ENCODE results near the gene LAMTOR4. TPM values are rescaled to one million over a fixed set of nuclear protein-coding genes. Genes with fewer than 3 reads are reported as not detected.
"Not testable (repeated sequence)": the region's sequence is repeated elsewhere in the genome, so short reads cannot be mapped to it uniquely, and the experiment has no call there.

The LAMTOR4 gene
- total RNA-seq, 2 donors from 2014 or later = 147 to 153 TPM

DNA sequence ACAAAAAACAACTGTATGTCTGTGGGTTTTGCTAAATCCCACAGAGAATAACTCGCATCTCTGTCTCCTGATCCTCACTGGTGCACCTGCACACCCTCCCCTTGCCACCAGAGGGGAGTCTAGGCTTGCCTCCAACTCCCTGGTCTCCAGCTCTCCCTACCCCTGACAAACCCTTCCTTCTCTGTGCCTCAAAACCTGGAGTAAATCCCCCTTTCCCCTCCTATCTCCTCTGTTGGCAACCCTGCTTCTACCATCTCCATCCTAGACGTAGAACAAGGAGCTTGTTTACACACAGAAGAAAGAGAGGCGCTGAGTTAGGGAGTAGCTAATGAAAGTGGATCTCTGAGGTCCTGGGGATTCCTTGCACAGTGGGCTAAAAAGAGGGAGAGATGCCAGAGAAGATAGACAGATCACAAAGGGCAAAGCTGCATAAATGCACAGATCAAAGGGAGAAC lies 16.0 kb upstream of the LAMTOR4 start:
- H3K27ac Mint-ChIP-seq = peak overlapping the region in 1 of 2 donors; percentile 11
- H3K36me3 Mint-ChIP-seq = no peaks in the 10 kb centered on the region

GRCh38 chr7:100137851-100138760 lies 10.6 kb upstream of the LAMTOR4 start:
- ATAC-seq (peak; percentile 34 to 45), DNase-seq (ENCODE audit: low spot score in 2 of 2) (no peak)
- Mint-ChIP-seq H3K36me3 (peaks cover 0 to 4% of the 10 kb centered on the region in 2 donors), H3K27ac (no peak overlapping the region), H3K9me3 (no peaks in the 10 kb centered on the region)

More for the DNA sequence above, 16.0 kb upstream of the LAMTOR4 start:
- ATAC-seq = peak; percentile 79 to 83
- H3K9me3 Mint-ChIP-seq = no peaks in the 10 kb centered on the region
- peak in 1 of 2 donors; percentile 61 for DNase-seq (ENCODE audit: low spot score in 2 of 2)

DNA sequence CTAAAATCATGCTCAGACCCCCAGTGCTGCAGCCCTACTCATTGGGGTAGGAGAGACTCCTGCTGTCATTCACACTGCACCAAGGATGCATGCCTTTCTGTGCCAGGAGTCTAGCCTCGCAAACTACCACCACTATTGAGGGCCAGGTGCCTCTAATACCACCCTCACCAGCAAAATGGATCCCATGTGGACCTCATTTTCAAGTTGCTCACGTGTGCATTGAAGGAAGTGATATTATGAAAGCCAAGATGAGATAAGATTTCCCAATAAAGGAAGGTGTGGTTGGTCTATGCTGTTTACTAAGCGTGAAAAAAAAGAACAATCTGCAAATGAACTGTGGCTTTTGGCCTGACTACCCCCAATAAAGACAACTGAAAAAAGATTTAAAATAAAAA lies 7.2 kb upstream of the LAMTOR4 start:
- Mint-ChIP-seq H3K9me3 (no peaks in the 10 kb centered on the region), H3K36me3 (peaks cover 0 to 4% of the 10 kb centered on the region in 2 donors), H3K27ac (no peak overlapping the region)
- DNase-seq (ENCODE audit: low spot score in 2 of 2) (no peak), ATAC-seq (peak; percentile 13 to 18)

DNA sequence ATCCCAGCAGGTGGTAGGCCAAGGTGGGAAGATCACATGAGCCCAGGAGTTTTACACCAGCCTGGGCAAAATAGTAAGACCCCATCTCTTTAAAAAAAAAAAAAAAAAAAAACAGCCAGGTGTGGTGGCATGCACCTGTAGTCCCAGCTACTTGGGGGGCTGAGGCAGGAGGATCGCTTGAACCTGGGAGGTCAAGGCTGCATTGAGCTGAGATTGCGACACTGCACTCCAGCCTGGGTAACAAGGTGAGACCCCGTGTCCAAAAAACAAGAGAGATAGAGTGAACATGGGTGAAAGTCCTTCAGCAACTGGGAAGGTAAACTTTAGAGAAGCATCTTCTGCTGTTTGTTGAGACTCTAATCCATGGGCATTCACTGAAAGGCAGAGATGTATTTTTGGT lies 6.3 kb upstream of the LAMTOR4 start:
- no peaks in the 10 kb centered on the region for H3K9me3 Mint-ChIP-seq
- H3K36me3 Mint-ChIP-seq = peaks cover 0 to 4% of the 10 kb centered on the region in 2 donors
- no peak overlapping the region for H3K27ac Mint-ChIP-seq
- DNase-seq (ENCODE audit: low spot score in 2 of 2) (no peak), ATAC-seq (no peak)

DNA sequence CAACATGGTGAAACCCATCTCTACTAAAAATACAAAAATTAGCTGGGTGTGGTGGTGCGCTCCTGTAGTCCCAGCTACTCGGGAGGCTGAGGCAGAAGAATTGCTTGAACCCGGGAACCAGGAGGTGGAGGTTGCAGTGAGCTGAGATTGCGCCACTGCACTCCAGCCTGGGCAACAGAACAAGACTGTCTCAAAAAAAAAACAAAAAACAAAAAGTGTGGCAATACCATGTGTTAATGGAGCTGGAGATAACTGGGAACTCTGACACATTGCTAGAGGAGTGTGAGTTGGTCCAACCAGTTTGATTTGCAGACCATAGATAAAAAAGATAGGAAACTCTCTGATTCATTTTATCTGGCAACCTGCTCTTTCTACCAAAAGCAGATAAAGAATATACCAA lies 2.4 kb upstream of the LAMTOR4 start:
- H3K27ac Mint-ChIP-seq; DNase-seq (ENCODE audit: low spot score in 2 of 2); H3K9me3 Mint-ChIP-seq; ATAC-seq: not testable (repeated sequence)
- H3K36me3 Mint-ChIP-seq = peaks cover 14 to 24% of the 10 kb centered on the region in 2 donors

- ATAC-seq = no peak
- Mint-ChIP-seq H3K27ac (no peak overlapping the region), H3K36me3 (peaks cover 15 to 24% of the 10 kb centered on the region in 2 donors), H3K9me3 (no peaks in the 10 kb centered on the region)
- DNase-seq (ENCODE audit: low spot score in 2 of 2) = no peak
Measured at GRCh38 chr7:100147278-100147677, 1.4 kb upstream of the LAMTOR4 start.

- Mint-ChIP-seq H3K36me3 (peaks cover 21 to 24% of the 10 kb centered on the region in 2 donors), H3K9me3 (no peaks in the 10 kb centered on the region), H3K27ac (peak overlapping the region; percentile 80 to 98)
- DNase-seq (ENCODE audit: low spot score in 2 of 2) (no peak), ATAC-seq (no peak)
Measured at GRCh38 chr7:100148225-100148558, 526 bp upstream of the LAMTOR4 start.

- no peak for ATAC-seq
- H3K27ac Mint-ChIP-seq = peak overlapping the region; percentile 44 to 50
- H3K36me3 Mint-ChIP-seq = peaks cover 21 to 24% of the 10 kb centered on the region in 2 donors
Measured at GRCh38 chr7:100152404-100152803, 3.7 kb downstream of the LAMTOR4 start.

DNA sequence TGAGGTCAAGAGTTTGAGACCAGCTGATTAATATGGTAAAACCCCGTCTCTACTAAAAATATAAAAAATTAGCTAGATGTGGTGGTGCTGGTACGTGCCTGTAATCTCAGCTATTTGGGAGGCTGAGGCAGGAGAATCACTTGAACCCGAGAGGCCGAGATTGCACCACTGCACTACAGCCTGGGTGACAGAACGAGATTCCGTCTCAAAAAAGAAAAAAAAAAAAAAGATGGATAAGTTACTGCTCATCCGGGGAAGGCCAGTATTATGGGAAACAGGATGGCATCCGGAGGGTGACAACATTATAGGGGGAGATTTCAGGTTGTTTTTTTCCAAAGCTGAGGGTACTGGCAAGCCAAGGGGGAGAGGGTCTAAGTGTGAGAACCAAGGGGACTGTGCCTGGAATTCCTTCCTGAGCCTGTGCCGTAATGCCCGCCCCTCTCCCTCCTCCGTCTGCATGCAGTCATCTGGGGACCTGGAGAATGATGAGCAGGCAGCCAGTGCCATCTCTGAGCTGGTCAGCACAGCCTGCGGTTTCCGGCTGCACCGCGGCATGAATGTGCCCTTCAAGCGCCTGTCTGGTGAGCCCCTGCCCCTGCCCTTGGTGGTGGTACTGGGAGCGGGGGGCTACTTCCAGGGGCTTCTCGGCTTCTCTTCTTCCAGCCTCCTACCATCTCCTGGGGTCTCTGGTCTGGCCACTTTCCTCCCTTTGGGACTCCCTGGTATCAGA lies 4.4 kb downstream of the LAMTOR4 start:
- peaks cover 21 to 24% of the 10 kb centered on the region in 2 donors for H3K36me3 Mint-ChIP-seq
- ATAC-seq (no peak), DNase-seq (ENCODE audit: low spot score in 2 of 2) (no peak)
- peak overlapping the region; percentile 39 to 44 for H3K27ac Mint-ChIP-seq
- no peaks in the 10 kb centered on the region for H3K9me3 Mint-ChIP-seq

More at GRCh38 chr7:100152404-100152803, 3.7 kb downstream of the LAMTOR4 start:
- DNase-seq (ENCODE audit: low spot score in 2 of 2) = no peak
- H3K9me3 Mint-ChIP-seq = no peaks in the 10 kb centered on the region

GRCh38 chr7:100153708-100154535 lies 5.2 kb downstream of the LAMTOR4 start:
- peak overlapping the region; percentile 39 to 44 for H3K27ac Mint-ChIP-seq
- no peaks in the 10 kb centered on the region for H3K9me3 Mint-ChIP-seq
- ATAC-seq (no peak), DNase-seq (ENCODE audit: low spot score in 2 of 2) (no peak)
- peaks cover 17% of the 10 kb centered on the region in 2 donors for H3K36me3 Mint-ChIP-seq

DNA sequence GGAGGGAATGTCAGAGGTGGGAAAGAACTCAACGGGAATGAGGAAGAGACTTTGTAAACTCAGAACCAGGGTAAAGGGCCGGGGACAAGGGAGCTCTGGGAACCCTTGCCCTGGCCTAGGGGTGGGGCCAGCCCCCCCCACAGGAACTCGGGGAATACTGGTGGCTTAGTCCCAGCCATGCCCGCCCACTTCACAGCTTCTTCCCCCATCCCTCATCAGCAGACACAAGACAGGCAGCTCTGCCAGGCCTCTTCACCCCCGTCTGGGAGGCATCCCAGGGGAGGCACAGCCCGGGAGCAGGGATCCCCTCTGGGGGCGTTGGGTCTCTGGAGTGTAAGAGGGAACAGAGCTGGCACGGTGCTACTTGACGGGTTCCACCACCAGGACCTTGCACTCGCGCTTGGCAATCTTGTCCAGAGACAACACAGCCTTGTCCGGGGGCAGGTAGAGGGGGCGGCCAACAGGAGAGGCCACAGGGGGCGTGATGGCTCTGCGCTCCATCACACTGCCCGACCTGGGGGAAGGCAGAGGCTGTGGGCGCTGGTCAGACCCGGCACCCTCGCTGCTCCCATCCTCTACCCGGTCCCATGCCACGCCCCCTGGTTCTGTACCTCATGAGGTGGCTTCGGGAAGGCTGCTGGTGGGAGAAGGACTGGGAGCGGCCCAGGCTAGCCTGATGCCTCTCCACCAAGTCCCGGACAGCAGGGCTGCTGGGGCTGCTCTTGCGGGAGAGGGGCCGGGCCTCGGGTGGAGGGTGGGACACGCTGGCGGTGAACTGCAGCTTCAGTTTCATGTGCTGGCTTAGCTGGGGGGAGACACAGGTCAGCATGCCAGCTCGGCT lies 6.2 kb downstream of the LAMTOR4 start:
- Mint-ChIP-seq H3K9me3 (no peaks in the 10 kb centered on the region), H3K36me3 (peaks cover 7 to 15% of the 10 kb centered on the region in 2 donors), H3K27ac (peak overlapping the region in 1 of 2 donors; percentile 90)
- ATAC-seq (no peak), DNase-seq (ENCODE audit: low spot score in 2 of 2) (no peak)

- Mint-ChIP-seq H3K36me3 (peaks cover 0 to 7% of the 10 kb centered on the region in 2 donors), H3K27ac (peak overlapping the region; percentile 60 to 90), H3K9me3 (no peaks in the 10 kb centered on the region)
- no peak for DNase-seq (ENCODE audit: low spot score in 2 of 2)
- ATAC-seq = no peak
Measured at GRCh38 chr7:100155553-100156317, 7.0 kb downstream of the LAMTOR4 start.

- peak overlapping the region; percentile 85 to 90 for H3K27ac Mint-ChIP-seq
- H3K9me3 Mint-ChIP-seq = no peaks in the 10 kb centered on the region
- no peak for DNase-seq (ENCODE audit: low spot score in 2 of 2)
- peaks cover 0 to 7% of the 10 kb centered on the region in 2 donors for H3K36me3 Mint-ChIP-seq
- peak; percentile 9 to 18 for ATAC-seq
Measured at GRCh38 chr7:100156331-100157068, 7.8 kb downstream of the LAMTOR4 start.

- ATAC-seq = no peak
- Mint-ChIP-seq H3K9me3 (no peaks in the 10 kb centered on the region), H3K27ac (peak overlapping the region; percentile 85 to 90), H3K36me3 (peaks cover 0 to 7% of the 10 kb centered on the region in 2 donors)
- DNase-seq (ENCODE audit: low spot score in 2 of 2) = no peak
Measured at GRCh38 chr7:100157069-100157333, 8.3 kb downstream of the LAMTOR4 start.
